ENCODE results near the gene DOP1A. TPM values are rescaled to one million over a fixed set of nuclear protein-coding genes. Genes with fewer than 3 reads are reported as not detected.

Gene DOP1A
- total RNA-seq, 4 donors from 2014 or later, result 33.2 to 46.9 (median 34.1) TPM

DNA sequence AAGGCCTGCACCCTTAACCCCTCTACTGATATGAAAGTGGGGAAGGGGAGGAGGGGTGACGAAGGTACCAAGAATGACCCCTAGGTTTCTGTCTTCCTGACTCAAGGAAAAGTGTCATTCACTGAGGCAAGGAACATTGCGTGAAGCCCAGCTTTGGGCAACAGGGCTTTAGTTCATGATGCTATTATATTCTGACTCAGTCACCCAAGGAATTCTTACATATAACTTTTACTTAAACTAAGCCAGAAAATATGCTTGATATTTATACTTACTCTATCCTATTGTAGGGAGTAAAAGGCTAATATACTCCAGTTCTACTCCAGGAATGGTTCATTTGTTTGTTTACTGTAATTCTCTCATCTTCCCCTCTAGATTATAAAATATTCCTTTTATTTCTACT is 60.5 kb downstream of the DOP1A start:
- TF ChIP-seq, protein P1, sequence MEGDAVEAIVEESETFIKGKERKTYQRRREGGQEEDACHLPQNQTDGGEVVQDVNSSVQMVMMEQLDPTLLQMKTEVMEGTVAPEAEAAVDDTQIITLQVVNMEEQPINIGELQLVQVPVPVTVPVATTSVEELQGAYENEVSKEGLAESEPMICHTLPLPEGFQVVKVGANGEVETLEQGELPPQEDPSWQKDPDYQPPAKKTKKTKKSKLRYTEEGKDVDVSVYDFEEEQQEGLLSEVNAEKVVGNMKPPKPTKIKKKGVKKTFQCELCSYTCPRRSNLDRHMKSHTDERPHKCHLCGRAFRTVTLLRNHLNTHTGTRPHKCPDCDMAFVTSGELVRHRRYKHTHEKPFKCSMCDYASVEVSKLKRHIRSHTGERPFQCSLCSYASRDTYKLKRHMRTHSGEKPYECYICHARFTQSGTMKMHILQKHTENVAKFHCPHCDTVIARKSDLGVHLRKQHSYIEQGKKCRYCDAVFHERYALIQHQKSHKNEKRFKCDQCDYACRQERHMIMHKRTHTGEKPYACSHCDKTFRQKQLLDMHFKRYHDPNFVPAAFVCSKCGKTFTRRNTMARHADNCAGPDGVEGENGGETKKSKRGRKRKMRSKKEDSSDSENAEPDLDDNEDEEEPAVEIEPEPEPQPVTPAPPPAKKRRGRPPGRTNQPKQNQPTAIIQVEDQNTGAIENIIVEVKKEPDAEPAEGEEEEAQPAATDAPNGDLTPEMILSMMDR (IDR thresholded peaks at IDR 0.05), result no peak
- TF ChIP-seq POLR2A (IDR thresholded peaks at IDR 0.05; ENCODE audit: low read depth) (no peak), EP300 (IDR thresholded peaks at IDR 0.05) (no peak), POLR2AphosphoS5 (IDR thresholded peaks at IDR 0.05) (no peak)
- WGBS, result 100% methylated on average over 2 of the region's 2 CpGs
- intact Hi-C loops (cut with DNase I), result no loop called here
- Histone ChIP-seq H3K9me3 (no peaks in the 10 kb centered on the region), H3K27ac (replicated peaks in 1 of 4) (no peak overlapping the region), H3K36me3 (peaks cover 35 to 95% (median 74%) of the 10 kb centered on the region in 4 donors), H3K4me3 (no peak overlapping the region), H3K27me3 (no peaks in the 10 kb centered on the region), H3K4me1 (no peaks in the 10 kb centered on the region)
- no peak for DNase-seq (ENCODE audit: extremely low spot score)

DNA sequence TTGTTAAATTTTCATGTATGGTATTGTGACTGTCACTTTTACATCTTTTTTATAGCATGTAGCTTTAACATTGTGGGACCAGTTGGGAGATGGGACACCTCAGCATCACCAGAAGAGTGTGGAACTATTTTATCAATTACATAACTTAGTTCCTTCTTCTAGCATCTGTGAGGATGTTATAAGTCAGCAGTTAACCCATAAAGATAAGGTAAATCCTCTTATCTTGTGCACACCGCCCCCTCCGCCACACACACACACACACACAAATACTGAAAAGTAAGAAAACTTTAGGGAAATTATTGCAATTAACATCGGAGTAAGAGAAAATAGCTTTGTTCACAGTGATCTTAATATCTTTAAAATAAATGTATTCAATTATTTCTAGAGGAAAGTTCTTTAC is 64.7 kb downstream of the DOP1A start:
- Histone ChIP-seq H3K27ac (replicated peaks in 1 of 4) (no peak overlapping the region), H3K4me3 (no peak overlapping the region), H3K27me3 (no peaks in the 10 kb centered on the region), H3K4me1 (no peaks in the 10 kb centered on the region), H3K36me3 (peaks cover 31 to 92% (median 52%) of the 10 kb centered on the region in 4 donors), H3K9me3 (no peaks in the 10 kb centered on the region)
- DNase-seq (ENCODE audit: extremely low spot score), result no peak
- intact Hi-C loops (cut with DNase I), result no loop called here
- TF ChIP-seq, protein P1 (IDR thresholded peaks at IDR 0.05), result no peak
- TF ChIP-seq POLR2AphosphoS5 (IDR thresholded peaks at IDR 0.05) (no peak), EP300 (IDR thresholded peaks at IDR 0.05) (no peak), POLR2A (IDR thresholded peaks at IDR 0.05; ENCODE audit: low read depth) (no peak)
- 93% methylated on average over 3 of the region's 3 CpGs for WGBS

DNA sequence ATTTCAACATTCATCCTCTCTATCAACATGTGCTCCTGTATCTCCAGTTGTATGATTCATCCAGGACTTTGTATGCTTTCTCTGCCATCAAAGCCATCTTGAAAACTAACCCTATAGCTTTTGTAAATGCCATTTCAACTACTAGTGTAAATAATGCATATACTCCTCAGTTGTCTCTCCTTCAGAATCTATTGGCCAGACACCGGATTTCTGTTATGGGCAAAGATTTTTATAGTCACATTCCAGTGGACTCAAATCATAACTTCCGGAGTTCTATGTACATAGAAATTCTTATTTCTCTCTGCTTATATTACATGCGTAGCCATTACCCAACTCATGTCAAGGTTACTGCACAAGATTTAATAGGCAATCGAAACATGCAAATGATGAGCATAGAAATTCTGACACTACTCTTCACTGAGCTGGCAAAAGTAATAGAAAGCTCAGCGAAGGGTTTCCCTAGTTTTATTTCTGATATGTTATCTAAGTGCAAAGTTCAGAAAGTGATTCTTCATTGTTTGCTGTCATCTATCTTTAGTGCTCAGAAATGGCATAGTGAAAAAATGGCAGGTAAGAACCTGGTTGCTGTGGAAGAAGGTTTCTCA is 70.7 kb downstream of the DOP1A start:
- 99% methylated on average over 5 of the region's 5 CpGs for WGBS
- no peak overlapping the region for H3K27ac ChIP-seq (replicated peaks in 1 of 4)
- intact Hi-C loops (cut with DNase I), result no loop called here
- no peaks in the 10 kb centered on the region for H3K4me1 ChIP-seq
- TF ChIP-seq EP300 (IDR thresholded peaks at IDR 0.05), result no peak
- no peak for TF ChIP-seq POLR2AphosphoS5 (IDR thresholded peaks at IDR 0.05)
- peaks cover 20 to 87% (median 53%) of the 10 kb centered on the region in 4 donors for H3K36me3 ChIP-seq
- no peaks in the 10 kb centered on the region for H3K27me3 ChIP-seq
- no peaks in the 10 kb centered on the region for H3K9me3 ChIP-seq
- no peak for DNase-seq (ENCODE audit: extremely low spot score)
- H3K4me3 ChIP-seq, result no peak overlapping the region

DNA sequence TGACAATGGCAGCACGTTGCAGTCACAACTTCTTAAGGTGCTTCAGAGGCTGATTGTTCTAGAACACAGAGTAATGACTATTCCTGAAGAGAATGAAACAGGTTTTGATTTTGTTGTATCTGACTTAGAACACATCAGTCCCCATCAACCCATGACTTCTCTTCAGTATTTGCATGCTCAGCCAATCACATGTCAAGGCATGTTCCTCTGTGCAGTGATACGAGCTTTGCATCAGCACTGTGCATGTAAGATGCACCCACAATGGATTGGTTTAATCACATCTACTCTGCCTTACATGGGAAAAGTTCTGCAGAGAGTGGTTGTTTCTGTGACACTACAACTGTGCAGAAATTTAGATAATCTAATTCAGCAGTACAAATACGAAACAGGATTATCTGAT is 71.3 kb downstream of the DOP1A start:
- Histone ChIP-seq H3K4me1 (no peaks in the 10 kb centered on the region), H3K36me3 (peaks cover 24 to 90% (median 59%) of the 10 kb centered on the region in 4 donors), H3K9me3 (no peaks in the 10 kb centered on the region), H3K4me3 (no peak overlapping the region), H3K27me3 (no peaks in the 10 kb centered on the region), H3K27ac (replicated peaks in 1 of 4) (no peak overlapping the region)
- DNase-seq (ENCODE audit: extremely low spot score), result no peak
- 96% methylated on average over 3 of the region's 3 CpGs for WGBS
- TF ChIP-seq POLR2AphosphoS5 (IDR thresholded peaks at IDR 0.05) (no peak), POLR2A (IDR thresholded peaks at IDR 0.05; ENCODE audit: low read depth) (no peak), EP300 (IDR thresholded peaks at IDR 0.05) (no peak)
- TF ChIP-seq, protein P1 (IDR thresholded peaks at IDR 0.05), result no peak
- intact Hi-C loops (cut with DNase I), result no loop called here

DNA sequence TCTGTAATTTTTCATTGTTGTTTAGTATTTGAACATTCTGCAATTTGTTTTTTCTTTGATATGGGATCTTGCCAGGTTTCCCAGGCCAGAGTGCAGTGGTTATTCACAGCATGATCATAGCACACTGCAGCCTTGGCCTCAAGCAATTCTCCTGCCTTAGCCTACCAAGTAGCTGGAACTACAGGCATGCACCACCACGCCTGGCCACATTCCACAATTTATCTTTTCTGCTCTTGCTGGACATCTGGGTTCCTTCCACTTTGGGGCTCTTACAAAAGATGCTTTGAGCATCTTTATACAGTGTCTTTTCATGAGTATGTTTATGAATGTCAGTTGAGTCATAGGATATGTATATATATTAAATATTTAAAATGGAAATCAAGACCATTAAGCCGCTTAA is 83.6 kb downstream of the DOP1A start:
- H3K4me3 ChIP-seq, result no peak overlapping the region
- no peak for DNase-seq (ENCODE audit: extremely low spot score)
- intact Hi-C loops (cut with DNase I), result no loop called here
- 91% methylated on average over 2 of the region's 2 CpGs for WGBS
- peaks cover 12 to 92% (median 65%) of the 10 kb centered on the region in 4 donors for H3K36me3 ChIP-seq
- no peak overlapping the region for H3K27ac ChIP-seq (replicated peaks in 1 of 4)
- no peaks in the 10 kb centered on the region for H3K27me3 ChIP-seq
- H3K9me3 ChIP-seq, result no peaks in the 10 kb centered on the region
- peaks cover 0 to 4% (median 0%) of the 10 kb centered on the region in 4 donors for H3K4me1 ChIP-seq
- TF ChIP-seq EP300 (IDR thresholded peaks at IDR 0.05) (no peak), POLR2AphosphoS5 (IDR thresholded peaks at IDR 0.05) (no peak), POLR2A (IDR thresholded peaks at IDR 0.05; ENCODE audit: low read depth) (no peak)
- TF ChIP-seq, protein P1 (IDR thresholded peaks at IDR 0.05), result no peak
